H1 (cell line): Measurements from ENCODE around the gene RAPGEF1.

Experiments used
- BRCA1 ChIP-seq: IDR thresholded peaks from 2 replicates; pipeline ENCODE4 v1.6.1; 2012; ENCODE audit warnings: low read depth, low read length, improper control_type of control experiment
- CTCF ChIP-seq, 3 experiments: IDR thresholded peaks; 1 replicate in 2 of 3; 2 replicates in 1 of 3; pipeline versions ENCODE4 v1.5.1 to v1.6.1; 2011; ENCODE audit warnings: low read length in 3 of 3, mild to moderate bottlenecking in 3 of 3, inconsistent platforms in 2 of 3, low read depth in 1 of 3, moderate library complexity in 1 of 3; ENCODE audit not compliant: insufficient read depth in 1 of 3; ENCODE audit errors: control extremely low read depth in 1 of 3
- EZH2 ChIP-seq: fragments of 200-600 bp; sonication (generic); IDR thresholded peaks from 2 replicates; pipeline ENCODE4 v1.7.1; 2012; ENCODE audit warnings: low read depth, mild to moderate bottlenecking, moderate library complexity, low read length, inconsistent platforms; ENCODE audit not compliant: severe bottlenecking
- GABPA ChIP-seq: IDR thresholded peaks from 2 replicates; pipeline ENCODE4 v1.6.1; 2011; ENCODE audit warnings: mild to moderate bottlenecking, low read length, moderate library complexity, borderline replicate concordance; ENCODE audit not compliant: insufficient read depth
- MAFK ChIP-seq: IDR thresholded peaks from 2 replicates; pipeline ENCODE4 v1.6.1; 2012; ENCODE audit warnings: low read depth, mild to moderate bottlenecking, improper control_type of control experiment, low read length
- POLR2A ChIP-seq, 2 experiments: IDR thresholded peaks; 1 replicate in 1 of 2; 2 replicates in 1 of 2; pipeline ENCODE4 v1.6.1; 2011; ENCODE audit warnings: low read depth in 2 of 2, low read length in 2 of 2, mild to moderate bottlenecking in 2 of 2; ENCODE audit errors: control extremely low read depth in 1 of 2
- POLR2AphosphoS5 ChIP-seq: IDR thresholded peaks from 2 replicates; pipeline ENCODE4 v1.6.1; 2011; ENCODE audit warnings: low read depth, low read length
- POU5F1 ChIP-seq: IDR thresholded peaks from 2 replicates; pipeline ENCODE4 v1.6.1; 2011; ENCODE audit warnings: low read depth, mild to moderate bottlenecking, low read length, moderate library complexity
- SUZ12 ChIP-seq: fragments of 200-600 bp; sonication (generic); IDR thresholded peaks from 2 replicates; pipeline ENCODE4 v1.6.1; 2012; ENCODE audit warnings: mild to moderate bottlenecking, inconsistent platforms, low read length, moderate library complexity, mixed read lengths
- TAF1 ChIP-seq: IDR thresholded peaks from 2 replicates; pipeline ENCODE4 v1.6.1; 2011; ENCODE audit warnings: mild to moderate bottlenecking, low read depth, low read length
- USF2 ChIP-seq: IDR thresholded peaks from 2 replicates; pipeline ENCODE4 v1.6.1; 2011; ENCODE audit warnings: low read length, improper control_type of control experiment

GRCh38 chr9:131631306-131631705 lies 108.6 kb downstream of the RAPGEF1 start:
- no peak for TF ChIP-seq USF2
- TF ChIP-seq CTCF (IDR thresholded peaks at IDR 0.05; ENCODE audit: control extremely low read depth in 1 of 3, insufficient read depth in 1 of 3, low read depth in 1 of 3, low read length in 3 of 3) = no peak
- no peak for TF ChIP-seq POLR2AphosphoS5
- no peak for TF ChIP-seq EZH2
- TF ChIP-seq TAF1 = no peak
- TF ChIP-seq POLR2A (IDR thresholded peaks at IDR 0.05; ENCODE audit: control extremely low read depth in 1 of 2, low read depth in 2 of 2, low read length in 2 of 2) = no peak
- no peak for TF ChIP-seq POU5F1
- TF ChIP-seq BRCA1 = no peak
- TF ChIP-seq SUZ12 = no peak
- TF ChIP-seq GABPA = no peak
- TF ChIP-seq MAFK = no peak
